Raji (cell line): ENCODE results near the gene MAP1LC3B2.

Source experiments
- POLR2A ChIP-seq: IDR thresholded peaks from 2 replicates; pipeline ENCODE4 v1.6.1; 2011; ENCODE audit warnings: low read depth, low read length, control low read depth; ENCODE audit not compliant: insufficient read depth

Gene MAP1LC3B2

GRCh38 chr12:116564080-116564479 is 4.9 kb downstream of the MAP1LC3B2 start:
- no peak for TF ChIP-seq POLR2A

- TF ChIP-seq POLR2A = no peak
These were observed 6.8 kb downstream of the MAP1LC3B2 start for GRCh38 chr12:116565963-116566362.

- TF ChIP-seq POLR2A = no peak
These were observed 9.0 kb downstream of the MAP1LC3B2 start for GRCh38 chr12:116568203-116568602.

DNA sequence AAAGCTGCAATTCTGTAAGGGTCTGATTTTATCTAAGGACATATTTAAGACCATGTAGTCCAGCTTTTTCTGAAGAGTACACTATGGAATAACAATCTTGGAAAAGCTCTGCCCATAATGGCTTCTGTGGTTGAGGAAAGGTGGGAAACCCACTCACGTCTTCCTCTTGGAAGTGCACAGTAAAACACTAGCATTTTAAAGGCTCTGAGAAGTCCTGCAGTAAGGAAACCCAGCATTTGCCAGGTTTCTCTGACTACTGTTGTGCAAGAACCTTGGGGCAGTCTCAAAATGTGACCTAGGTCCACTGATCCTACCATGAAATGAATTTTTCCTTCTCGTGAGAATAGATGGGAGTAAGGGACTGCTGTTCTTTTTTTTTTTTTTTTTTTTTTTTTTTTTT is 11.9 kb downstream of the MAP1LC3B2 start:
- TF ChIP-seq POLR2A = no peak

DNA sequence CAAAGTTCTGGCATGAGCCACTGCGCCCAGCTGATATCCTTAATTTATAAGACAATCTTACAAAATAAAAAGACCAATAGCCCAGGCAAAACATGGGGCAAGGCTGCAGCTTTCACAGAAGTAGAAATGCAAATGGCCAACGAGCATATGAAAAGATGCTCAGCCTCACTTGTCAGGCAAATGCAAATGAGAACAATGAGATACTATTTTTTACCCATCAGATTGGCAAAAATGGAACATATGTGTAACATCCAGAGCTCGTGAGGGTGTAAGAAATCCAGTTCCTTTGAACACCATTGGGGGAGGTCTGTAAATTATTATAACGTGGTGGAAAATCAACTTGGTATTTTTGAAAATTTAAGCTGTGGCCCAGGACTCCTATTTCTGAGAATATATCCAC is 14.6 kb downstream of the MAP1LC3B2 start:
- TF ChIP-seq POLR2A = no peak

- TF ChIP-seq POLR2A = no peak
These were observed 18.0 kb downstream of the MAP1LC3B2 start for GRCh38 chr12:116577154-116577561.

DNA sequence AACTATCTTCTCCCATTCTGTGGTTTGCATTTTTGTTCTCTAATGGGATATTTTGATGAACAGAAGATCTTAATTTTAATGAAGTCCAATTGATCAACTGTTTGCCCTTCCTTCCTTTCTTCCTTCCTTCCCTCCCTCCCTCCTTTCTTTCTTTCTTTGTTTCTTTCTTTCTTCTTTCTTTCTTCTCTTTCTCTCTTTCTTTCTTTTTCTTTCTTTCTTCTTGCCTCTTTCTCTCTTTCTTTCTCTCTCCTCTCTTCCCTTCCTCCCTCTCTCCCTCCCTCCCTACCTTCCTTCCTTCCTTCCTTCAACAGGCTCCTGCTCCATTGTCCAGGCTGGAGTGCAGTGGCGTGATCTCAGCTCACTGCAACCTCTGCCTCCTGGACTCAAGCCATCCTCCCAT is 18.9 kb downstream of the MAP1LC3B2 start:
- no peak for TF ChIP-seq POLR2A

DNA sequence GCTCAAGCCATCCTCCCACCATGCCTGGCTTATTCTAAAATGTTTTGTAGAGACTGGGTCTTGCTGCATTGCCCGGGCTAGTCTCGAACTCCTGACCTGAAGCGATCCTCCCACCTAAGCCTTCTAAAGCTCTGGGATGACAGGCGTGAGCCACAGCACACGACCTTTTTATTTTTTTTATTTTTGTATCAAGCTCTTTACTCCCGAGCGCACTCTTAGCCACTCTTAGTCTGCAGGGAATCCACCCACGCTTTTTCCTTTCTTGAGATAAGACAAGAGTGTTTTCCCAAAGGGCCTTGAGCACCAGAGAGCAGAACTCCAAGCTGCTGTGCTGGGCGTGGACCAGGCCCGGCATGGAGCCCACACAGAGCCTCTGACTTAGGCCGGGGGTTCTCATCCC is 23.4 kb downstream of the MAP1LC3B2 start:
- no peak for TF ChIP-seq POLR2A

GRCh38 chr12:116583129-116583694 is 24.0 kb downstream of the MAP1LC3B2 start:
- no peak for TF ChIP-seq POLR2A

GRCh38 chr12:116587270-116587669 is 28.1 kb downstream of the MAP1LC3B2 start:
- no peak for TF ChIP-seq POLR2A

DNA sequence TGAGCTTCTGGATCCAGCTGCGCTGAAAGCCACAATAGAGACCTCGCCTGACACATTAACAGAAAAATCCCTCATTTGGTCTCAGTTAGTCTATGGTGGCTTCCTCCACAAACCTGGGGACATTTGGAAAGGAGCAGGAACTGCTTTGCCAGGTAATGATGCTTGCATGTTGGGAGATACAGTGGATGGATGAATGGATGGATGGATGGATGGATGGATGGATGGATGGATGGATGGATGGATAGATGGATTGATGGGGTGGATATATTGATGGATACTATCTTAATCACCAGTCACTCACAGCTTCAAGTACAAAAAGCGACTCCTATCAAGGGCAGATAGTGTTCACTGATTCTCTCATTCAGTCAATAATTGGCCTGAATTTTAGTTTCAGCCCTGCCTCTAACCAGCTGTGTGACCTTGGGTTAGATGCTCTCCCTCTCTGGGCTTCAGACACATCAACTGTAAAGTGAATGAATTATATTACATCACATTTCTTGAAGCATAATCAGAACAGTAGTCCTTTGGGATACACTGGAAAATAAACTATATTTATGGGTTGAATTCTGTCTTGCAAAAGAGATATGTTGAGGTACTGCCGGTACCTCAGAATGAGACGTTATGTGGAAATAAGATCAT is 29.3 kb downstream of the MAP1LC3B2 start:
- TF ChIP-seq POLR2A = no peak

- no peak for TF ChIP-seq POLR2A
These were observed 30.4 kb downstream of the MAP1LC3B2 start for GRCh38 chr12:116589581-116589980.

GRCh38 chr12:116590561-116590960 is 31.4 kb downstream of the MAP1LC3B2 start:
- TF ChIP-seq POLR2A = no peak

DNA sequence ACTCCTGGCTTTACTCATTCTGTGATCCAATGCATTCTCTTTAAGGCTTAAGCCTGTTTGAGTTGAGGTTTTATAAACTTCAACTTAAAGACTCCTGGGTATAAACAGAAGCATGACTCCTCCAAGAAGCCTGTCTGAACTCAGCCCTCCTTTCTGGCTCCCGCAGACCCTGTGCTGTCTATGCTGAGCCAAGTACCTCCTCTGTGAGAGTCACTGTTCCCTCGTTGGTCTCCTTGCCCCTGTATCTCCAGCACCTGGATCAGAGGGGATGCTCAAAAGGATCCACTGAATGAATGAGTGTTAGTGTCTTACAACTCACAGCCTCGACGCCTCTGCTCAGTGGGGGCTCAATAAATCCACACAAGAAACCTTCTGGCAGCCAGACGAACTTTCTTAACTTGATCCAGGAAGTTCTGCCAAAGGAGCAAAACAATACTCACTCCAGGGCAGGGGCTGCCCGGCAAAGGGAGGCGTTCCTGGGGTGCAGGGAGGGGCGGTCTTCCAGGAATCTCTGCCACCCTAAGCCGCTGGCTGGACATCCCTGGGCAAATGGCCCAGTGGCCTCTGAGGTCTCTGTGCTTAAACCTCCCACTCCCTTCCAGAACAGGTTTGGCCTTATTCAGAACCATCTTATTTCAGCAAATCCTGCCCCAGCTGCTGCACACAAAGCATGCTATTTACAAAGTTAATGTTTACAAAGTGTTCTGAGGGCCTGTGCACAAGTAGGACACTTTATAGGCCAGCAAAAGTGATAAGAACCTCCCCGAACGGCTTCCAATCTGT is 32.9 kb downstream of the MAP1LC3B2 start:
- TF ChIP-seq POLR2A = no peak

DNA sequence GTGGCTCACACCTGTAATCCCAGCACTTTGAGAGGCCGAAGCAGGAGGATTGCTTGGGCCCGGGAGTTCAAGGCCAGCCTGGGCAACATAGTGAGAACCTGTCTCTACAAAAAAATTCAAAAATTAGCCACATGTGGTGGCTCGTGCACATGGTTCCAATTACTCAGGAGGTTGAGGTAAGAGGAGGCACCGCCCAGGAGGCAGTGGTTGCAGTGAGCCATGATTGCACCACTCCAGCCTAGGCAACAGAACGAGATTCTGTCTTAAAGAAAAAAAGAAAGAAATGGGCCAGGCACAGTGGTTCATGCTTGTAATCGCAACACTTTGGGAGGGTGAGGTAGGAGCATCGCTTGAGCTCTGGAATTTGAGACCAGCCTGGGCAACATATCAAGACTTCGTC is 33.5 kb downstream of the MAP1LC3B2 start:
- no peak for TF ChIP-seq POLR2A

GRCh38 chr12:116594325-116595038 is 35.3 kb downstream of the MAP1LC3B2 start:
- TF ChIP-seq POLR2A = no peak

DNA sequence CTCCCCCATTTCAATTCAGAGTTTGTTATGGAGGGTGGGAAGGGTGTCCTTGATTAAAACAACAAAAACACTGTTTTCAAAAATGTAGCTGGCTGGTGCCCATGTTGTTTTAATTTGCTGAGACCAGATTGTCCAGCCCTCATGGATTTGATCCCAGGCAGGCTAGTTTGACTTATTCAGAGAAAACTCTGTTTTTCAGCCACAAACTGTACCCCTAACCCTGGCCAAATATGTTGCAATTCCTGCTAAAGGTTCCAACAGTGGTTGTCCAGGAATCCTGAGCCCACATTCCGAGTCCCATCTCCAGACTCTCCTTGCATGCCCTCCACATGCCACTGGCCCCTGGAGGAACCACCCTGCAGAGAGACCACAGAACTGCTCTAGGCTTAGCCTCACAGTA is 36.0 kb downstream of the MAP1LC3B2 start:
- TF ChIP-seq POLR2A = no peak
